Caco-2 (cell line): ENCODE data around the gene MUC6. TPM values are rescaled to one million over a fixed set of nuclear protein-coding genes. Genes with fewer than 3 reads are reported as not detected.

Experiments used
- BruUV-seq: library from RNA; stranded (reverse); fragments of 400-500 nt; replicated peaks from 2 replicates; lab custom pipeline; 2021; lab: Mats Ljungman, UMichigan
- CTCF ChIA-PET: fragments of 300-600 bp; sonication (Branson Sonifier 250); formaldehyde crosslinking; loops from one replicate; lab custom pipeline; 2022; ENCODE audit warnings: antibody characterized with exemption; lab: Charles Lee
- POLR2A ChIA-PET: fragments of 300-600 bp; sonication (Branson Sonifier 250); formaldehyde crosslinking; loops from one replicate; lab custom pipeline; 2022; ENCODE audit warnings: antibody characterized with exemption; lab: Charles Lee
- DNase-seq, 2 experiments: peaks; one replicate each; pipeline versions ENCODE4 v3.0.0 to v3.0.0-alpha.2; 2020 to 2022
- H3K27me3 ChIP-seq: replicated peaks from 2 replicates; pipeline ENCODE4 v1.6.0; 2011; ENCODE audit warnings: low read length; ENCODE audit not compliant: control insufficient read depth, insufficient read depth
- H3K36me3 ChIP-seq: 2 replicates; pipeline ENCODE4 v1.5.1; 2011; ENCODE audit warnings: low read length; ENCODE audit not compliant: control insufficient read depth, insufficient read depth
- H3K4me1 ChIP-seq: fragments of 250-450 bp; sonication (Bioruptor Pico); 2 replicates; pipeline ENCODE4 v1.5.1; 2020; ENCODE audit warnings: mild to moderate bottlenecking
- H3K4me3 ChIP-seq: 2 replicates; pipeline ENCODE4 v1.5.1; 2011; ENCODE audit warnings: low read depth, mild to moderate bottlenecking, control low read depth, low read length
- H3K9me3 ChIP-seq: fragments of 250-450 bp; sonication (Bioruptor Pico); 2 replicates; pipeline ENCODE4 v1.5.1; 2020; ENCODE audit warnings: mild to moderate bottlenecking, moderate library complexity
- H3K27ac Mint-ChIP-seq: one replicate; pipeline ENCODE4 v1.8.0; 2022; ENCODE audit warnings: mixed read lengths; ENCODE audit not compliant: unreplicated experiment
- H3K27me3 Mint-ChIP-seq: one replicate; pipeline ENCODE4 v1.8.0; 2022; ENCODE audit warnings: mixed read lengths; ENCODE audit not compliant: insufficient read depth, unreplicated experiment
- H3K36me3 Mint-ChIP-seq: one replicate; pipeline ENCODE4 v1.8.0; 2022; ENCODE audit warnings: mild to moderate bottlenecking, mixed read lengths; ENCODE audit not compliant: insufficient read depth, unreplicated experiment
- H3K4me1 Mint-ChIP-seq: one replicate; pipeline ENCODE4 v1.8.0; 2022; ENCODE audit warnings: low read depth, mixed read lengths; ENCODE audit not compliant: unreplicated experiment
- H3K4me3 Mint-ChIP-seq: one replicate; pipeline ENCODE4 v1.8.0; 2022; ENCODE audit warnings: mild to moderate bottlenecking, moderate library complexity, mixed read lengths; ENCODE audit not compliant: unreplicated experiment
- H3K9me3 Mint-ChIP-seq: one replicate; pipeline ENCODE4 v1.8.0; 2022; ENCODE audit warnings: mixed read lengths; ENCODE audit not compliant: unreplicated experiment
- CTCF ChIP-seq, 2 experiments: fragments of 200-600 bp in 1 of 2; IDR thresholded peaks; 1 replicate in 1 of 2; 2 replicates in 1 of 2; pipeline versions ENCODE4 v1.5.1 to v1.8.0; 2011 to 2022; ENCODE audit warnings: antibody characterized with exemption in 1 of 2, control low read depth in 1 of 2, inconsistent platforms in 1 of 2, low read depth in 1 of 2, low read length in 1 of 2, mild to moderate bottlenecking in 1 of 2, moderate library complexity in 1 of 2; ENCODE audit not compliant: insufficient read depth in 1 of 2, severe bottlenecking in 1 of 2, unreplicated experiment in 1 of 2
- intact Hi-C: fragments of 100-400 bp; cut with micrococcal nuclease; formaldehyde crosslinking; loops from one replicate; pipeline ENCODE4 v1.10.0; 2022; ENCODE audit not compliant: unreplicated experiment
- total RNA-seq: library from RNA; stranded (reverse); gene quantifications from 2 replicates; pipeline ENCODE4 v1.2.3, GENCODE V29; 2022

The MUC6 gene
- total RNA-seq, 1 experiment from 2014 or later, result not detected

- H3K4me1 ChIP-seq, result no peaks in the 10 kb centered on the region; the same call in 1 of the 2 replicates
- no peaks in the 10 kb centered on the region for H3K36me3 Mint-ChIP-seq
- no TSS peak for BruUV-seq
- peaks cover 3% of the 10 kb centered on the region for H3K27me3 Mint-ChIP-seq
- intact Hi-C loops, result no loop called here
- no peaks in the 10 kb centered on the region for H3K27me3 ChIP-seq
- no peak overlapping the region for H3K4me3 Mint-ChIP-seq
- no peak for TF ChIP-seq CTCF (IDR thresholded peaks at IDR 0.05; ENCODE audit: insufficient read depth in 1 of 2, low read depth in 1 of 2, low read length in 1 of 2, severe bottlenecking in 1 of 2, unreplicated experiment in 1 of 2)
- no peaks in the 10 kb centered on the region for H3K36me3 ChIP-seq
- H3K4me3 ChIP-seq, result no peak overlapping the region
- CTCF ChIA-PET, result interaction anchor here (0.7 kb wide), 1 partner anchor 41 kb away, joined by 4 read pairs; no protein-coding TSS in a partner anchor
- H3K4me1 Mint-ChIP-seq, result no peaks in the 10 kb centered on the region
- DNase-seq, result no peak
- no peak overlapping the region for H3K27ac Mint-ChIP-seq
- no peaks in the 10 kb centered on the region for H3K9me3 Mint-ChIP-seq
- POLR2A ChIA-PET, result no interaction called here
- no peaks in the 10 kb centered on the region for H3K9me3 ChIP-seq
These were observed 16.8 kb upstream of the MUC6 start for GRCh38 chr11:1053121-1053901.

DNA sequence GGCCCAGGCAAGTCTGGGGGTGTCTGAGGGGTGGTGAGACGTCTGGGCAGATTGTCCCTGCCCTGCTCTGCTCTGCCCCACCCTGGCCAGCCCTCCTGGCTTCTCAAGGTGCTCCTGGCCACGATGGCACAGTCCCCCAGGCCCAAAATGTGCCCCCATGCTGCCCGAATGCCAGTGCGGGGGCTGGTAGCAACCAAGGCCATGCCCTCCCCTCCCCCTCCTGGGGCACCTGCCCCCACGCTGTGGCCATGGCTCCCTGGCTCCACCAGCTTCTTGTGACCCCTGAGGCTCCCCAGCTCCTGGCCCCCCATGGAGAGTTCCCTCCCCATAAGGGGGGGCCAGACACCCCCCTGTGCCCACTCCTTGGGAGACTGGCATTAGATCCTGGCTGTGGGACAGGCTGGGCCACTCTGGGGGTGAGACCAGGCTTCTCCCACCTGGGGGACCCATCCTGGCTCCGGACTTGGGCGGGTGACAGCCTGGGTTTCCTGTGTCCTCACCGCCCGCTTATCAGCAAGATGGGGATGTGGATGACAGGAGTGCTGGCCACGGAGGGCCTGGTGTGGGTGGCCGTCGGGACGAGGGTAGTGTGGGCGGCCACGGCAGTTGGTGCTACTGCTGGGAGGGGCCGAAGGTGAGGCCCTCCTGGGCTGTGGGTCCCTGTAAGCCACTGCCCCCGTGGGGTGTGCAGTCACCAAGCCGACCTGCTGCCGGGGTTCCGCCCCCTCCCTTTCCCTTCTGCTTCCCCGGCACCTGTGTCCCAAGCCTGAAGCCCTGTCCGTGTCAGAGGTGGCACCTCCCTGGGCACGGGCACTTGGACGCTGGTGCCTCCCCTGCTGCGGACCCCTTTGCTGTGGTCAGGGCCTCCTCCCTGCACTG, 15.9 kb upstream of the MUC6 start:
- H3K9me3 ChIP-seq, result no peaks in the 10 kb centered on the region
- no peaks in the 10 kb centered on the region for H3K36me3 ChIP-seq
- CTCF ChIA-PET, result interaction anchor here (0.7 to 1.4 kb wide), 3 partner anchors 157 to 205 kb away, joined by 3 to 8 read pairs (median 3); no protein-coding TSS in a partner anchor
- Mint-ChIP-seq H3K4me1 (no peaks in the 10 kb centered on the region), H3K9me3 (no peaks in the 10 kb centered on the region), H3K4me3 (no peak overlapping the region), H3K27me3 (peaks cover 3% of the 10 kb centered on the region), H3K36me3 (no peaks in the 10 kb centered on the region), H3K27ac (no peak overlapping the region)
- TF ChIP-seq CTCF (IDR thresholded peaks at IDR 0.05; ENCODE audit: insufficient read depth in 1 of 2, low read depth in 1 of 2, low read length in 1 of 2, severe bottlenecking in 1 of 2, unreplicated experiment in 1 of 2), result no peak
- DNase-seq, result no peak
- no peaks in the 10 kb centered on the region; the same call in 1 of the 2 replicates for H3K4me1 ChIP-seq
- POLR2A ChIA-PET, result no interaction called here
- no peaks in the 10 kb centered on the region for H3K27me3 ChIP-seq
- BruUV-seq, result no TSS peak
- no peak overlapping the region for H3K4me3 ChIP-seq
- intact Hi-C loops, result no loop called here
